Measurements from ENCODE around the gene HMGXB4.

The HMGXB4 gene, protein sequence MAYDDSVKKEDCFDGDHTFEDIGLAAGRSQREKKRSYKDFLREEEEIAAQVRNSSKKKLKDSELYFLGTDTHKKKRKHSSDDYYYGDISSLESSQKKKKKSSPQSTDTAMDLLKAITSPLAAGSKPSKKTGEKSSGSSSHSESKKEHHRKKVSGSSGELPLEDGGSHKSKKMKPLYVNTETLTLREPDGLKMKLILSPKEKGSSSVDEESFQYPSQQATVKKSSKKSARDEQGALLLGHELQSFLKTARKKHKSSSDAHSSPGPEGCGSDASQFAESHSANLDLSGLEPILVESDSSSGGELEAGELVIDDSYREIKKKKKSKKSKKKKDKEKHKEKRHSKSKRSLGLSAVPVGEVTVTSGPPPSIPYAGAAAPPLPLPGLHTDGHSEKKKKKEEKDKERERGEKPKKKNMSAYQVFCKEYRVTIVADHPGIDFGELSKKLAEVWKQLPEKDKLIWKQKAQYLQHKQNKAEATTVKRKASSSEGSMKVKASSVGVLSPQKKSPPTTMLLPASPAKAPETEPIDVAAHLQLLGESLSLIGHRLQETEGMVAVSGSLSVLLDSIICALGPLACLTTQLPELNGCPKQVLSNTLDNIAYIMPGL

DNA sequence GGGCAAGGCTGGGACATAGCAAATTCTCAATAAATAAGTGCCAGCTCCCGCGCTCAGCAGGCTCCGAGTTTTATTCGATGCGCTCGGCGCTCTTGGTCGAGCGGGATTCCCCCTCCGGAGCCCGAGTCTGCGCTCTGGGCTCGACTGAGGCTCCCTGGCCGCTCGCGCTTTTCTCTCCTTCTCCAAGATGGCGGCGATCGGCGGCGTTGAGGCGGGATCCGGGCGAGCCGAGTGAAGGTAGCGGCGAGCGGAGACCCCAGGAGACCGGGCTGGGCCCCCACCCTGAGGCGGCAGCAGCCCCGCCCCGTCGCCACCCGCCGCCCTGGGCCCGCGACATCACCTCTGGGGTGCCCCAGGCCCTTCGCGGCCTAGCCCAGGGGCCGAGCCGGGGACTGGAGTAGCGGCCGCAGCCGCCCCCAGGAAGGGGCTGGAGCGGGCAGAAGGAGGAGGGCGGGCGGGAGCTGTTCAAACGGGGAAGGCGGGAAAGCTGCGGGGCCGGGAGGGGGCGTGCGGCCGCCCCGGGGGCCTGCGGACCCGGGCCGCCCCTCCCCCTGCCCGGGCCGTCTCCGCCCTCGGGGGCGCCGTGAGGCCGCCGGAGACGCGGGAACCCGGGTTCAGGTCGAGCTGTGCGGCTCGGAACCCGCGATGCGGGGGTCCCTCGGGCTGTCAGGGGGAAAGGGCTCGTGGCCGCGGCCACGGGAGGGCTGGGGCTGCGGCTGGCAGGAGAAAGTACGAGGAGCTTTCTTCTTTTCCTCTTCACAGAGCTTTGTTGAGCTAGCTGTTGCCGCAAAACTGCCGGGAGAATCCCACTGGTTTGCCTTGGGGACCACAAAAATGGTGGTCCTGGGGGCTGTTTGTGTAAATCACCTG lies at the start of gene HMGXB4:
Gene HMGXB4, plus strand, starts transcription at position 173 of the 870 bp plus-strand sequence. CDS start 4,898 bp downstream, outside the sequence.
- H3K4me2 ChIP-seq (ENCODE audit: low read length): peak within 1 kb of the TSS; percentile 99
- H2AFZ ChIP-seq (ENCODE audit: low read length): peak within 1 kb of the TSS; percentile 73
- peaks cover 22% of the 10 kb centered on the region for H3K36me3 ChIP-seq (ENCODE audit: insufficient read depth, low read length)
- H3K79me2 ChIP-seq (ENCODE audit: insufficient read depth, low read length): peaks cover 30% of the 10 kb centered on the region
- H3K9me2 ChIP-seq (ENCODE audit: low read depth, low read length): no peaks in the 10 kb centered on the region
- no peak for TF ChIP-seq EZH2 (IDR thresholded peaks at IDR 0.05; ENCODE audit: borderline replicate concordance, low read length)
- TF ChIP-seq, protein P1, sequence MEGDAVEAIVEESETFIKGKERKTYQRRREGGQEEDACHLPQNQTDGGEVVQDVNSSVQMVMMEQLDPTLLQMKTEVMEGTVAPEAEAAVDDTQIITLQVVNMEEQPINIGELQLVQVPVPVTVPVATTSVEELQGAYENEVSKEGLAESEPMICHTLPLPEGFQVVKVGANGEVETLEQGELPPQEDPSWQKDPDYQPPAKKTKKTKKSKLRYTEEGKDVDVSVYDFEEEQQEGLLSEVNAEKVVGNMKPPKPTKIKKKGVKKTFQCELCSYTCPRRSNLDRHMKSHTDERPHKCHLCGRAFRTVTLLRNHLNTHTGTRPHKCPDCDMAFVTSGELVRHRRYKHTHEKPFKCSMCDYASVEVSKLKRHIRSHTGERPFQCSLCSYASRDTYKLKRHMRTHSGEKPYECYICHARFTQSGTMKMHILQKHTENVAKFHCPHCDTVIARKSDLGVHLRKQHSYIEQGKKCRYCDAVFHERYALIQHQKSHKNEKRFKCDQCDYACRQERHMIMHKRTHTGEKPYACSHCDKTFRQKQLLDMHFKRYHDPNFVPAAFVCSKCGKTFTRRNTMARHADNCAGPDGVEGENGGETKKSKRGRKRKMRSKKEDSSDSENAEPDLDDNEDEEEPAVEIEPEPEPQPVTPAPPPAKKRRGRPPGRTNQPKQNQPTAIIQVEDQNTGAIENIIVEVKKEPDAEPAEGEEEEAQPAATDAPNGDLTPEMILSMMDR (IDR thresholded peaks at IDR 0.05; ENCODE audit: low read length): peak; percentile 27; the same call in 1 of the 2 replicates
- peak within 1 kb of the TSS; percentile 95 for H3K4me3 ChIP-seq (ENCODE audit: low read depth, low read length, poor library complexity, severe bottlenecking)
- peaks cover 25% of the 10 kb centered on the region for H3K4me1 ChIP-seq (ENCODE audit: insufficient read depth, low read length, severe bottlenecking)
- H3F3A ChIP-seq (ENCODE audit: insufficient read depth, low read length): no peaks in the 10 kb centered on the region
- no peaks in the 10 kb centered on the region for H4K20me1 ChIP-seq (ENCODE audit: insufficient read depth, low read length)
- peak within 1 kb of the TSS; percentile 99 for H3K9ac ChIP-seq (ENCODE audit: low read length)
- H3K27me3 ChIP-seq (ENCODE audit: insufficient read depth, low read length): no peaks in the 10 kb centered on the region
- peak within 1 kb of the TSS; percentile 17 for H3K27ac ChIP-seq (ENCODE audit: low read depth, low read length, poor library complexity, severe bottlenecking)
- no peaks in the 10 kb centered on the region for H3K9me3 ChIP-seq (ENCODE audit: low read length)

DNA sequence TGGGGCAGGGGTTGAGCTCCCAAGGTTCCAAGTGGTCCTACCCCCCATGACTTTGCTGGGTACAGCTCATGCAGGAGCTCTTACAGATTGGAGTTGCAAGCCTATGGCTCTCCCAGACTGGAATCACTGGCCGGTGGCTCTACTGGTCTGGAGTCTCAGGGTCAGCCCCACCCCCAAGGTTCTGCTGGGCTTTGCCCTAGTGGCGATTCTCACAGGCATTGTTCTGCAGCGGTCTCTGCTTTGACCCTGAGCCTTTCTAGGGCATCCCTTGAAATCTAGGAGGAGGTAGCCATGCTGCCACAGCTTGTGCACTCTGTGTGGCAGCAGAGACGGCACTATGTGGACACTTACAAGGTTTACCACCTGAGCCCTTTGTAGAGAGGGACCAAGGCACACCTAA lies 49.3 kb upstream of the HMGXB4 start:
- H3K4me2 ChIP-seq (ENCODE audit: low read length): no peak overlapping the region
- H3K79me2 ChIP-seq (ENCODE audit: insufficient read depth, low read length): peaks cover 12% of the 10 kb centered on the region; the same call in 1 of the 2 replicates
- no peaks in the 10 kb centered on the region for H3K9me2 ChIP-seq (ENCODE audit: low read depth, low read length)
- H2AFZ ChIP-seq (ENCODE audit: low read length): no peak overlapping the region
- TF ChIP-seq EZH2 (IDR thresholded peaks at IDR 0.05; ENCODE audit: borderline replicate concordance, low read length): no peak
- TF ChIP-seq, protein P1 (IDR thresholded peaks at IDR 0.05; ENCODE audit: low read length): no peak
- H3K9me3 ChIP-seq (ENCODE audit: low read length): no peaks in the 10 kb centered on the region
- H4K20me1 ChIP-seq (ENCODE audit: insufficient read depth, low read length): no peaks in the 10 kb centered on the region
- no peak overlapping the region for H3K9ac ChIP-seq (ENCODE audit: low read length)
- H3K36me3 ChIP-seq (ENCODE audit: insufficient read depth, low read length): peaks cover 79% of the 10 kb centered on the region
- H3K27me3 ChIP-seq (ENCODE audit: insufficient read depth, low read length): no peaks in the 10 kb centered on the region
- H3K4me3 ChIP-seq (ENCODE audit: low read depth, low read length, poor library complexity, severe bottlenecking): no peak overlapping the region
- H3K27ac ChIP-seq (ENCODE audit: low read depth, low read length, poor library complexity, severe bottlenecking): no peak overlapping the region
- no peaks in the 10 kb centered on the region for H3K4me1 ChIP-seq (ENCODE audit: insufficient read depth, low read length, severe bottlenecking)
- no peaks in the 10 kb centered on the region for H3F3A ChIP-seq (ENCODE audit: insufficient read depth, low read length)

DNA sequence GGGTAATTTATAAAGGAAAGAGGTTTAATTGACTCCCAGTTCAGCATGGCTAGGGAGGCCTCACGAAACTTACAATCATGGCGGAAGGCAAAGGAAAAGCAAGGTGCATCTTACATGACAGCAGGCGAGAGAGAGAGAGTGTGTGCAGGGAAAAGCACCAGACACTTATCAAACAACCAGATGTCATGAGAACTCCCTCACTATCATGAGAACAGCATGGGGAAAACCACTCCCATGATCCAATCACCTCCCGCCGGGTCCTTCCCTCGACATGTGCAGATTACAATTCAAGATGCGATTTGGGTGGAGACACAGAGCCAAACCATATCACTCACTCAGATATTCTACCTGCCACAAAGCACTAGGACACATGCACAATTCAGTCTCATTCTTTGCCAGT lies 48.1 kb upstream of the HMGXB4 start:
- Histone ChIP-seq H3K9me2 (ENCODE audit: low read depth, low read length) (no peaks in the 10 kb centered on the region), H3K4me1 (ENCODE audit: insufficient read depth, low read length, severe bottlenecking) (no peaks in the 10 kb centered on the region), H3K36me3 (ENCODE audit: insufficient read depth, low read length) (peaks cover 81% of the 10 kb centered on the region), H3K4me2 (ENCODE audit: low read length) (no peak overlapping the region), H3K9ac (ENCODE audit: low read length) (no peak overlapping the region), H3K4me3 (ENCODE audit: low read depth, low read length, poor library complexity, severe bottlenecking) (no peak overlapping the region), H4K20me1 (ENCODE audit: insufficient read depth, low read length) (no peaks in the 10 kb centered on the region), H2AFZ (ENCODE audit: low read length) (no peak overlapping the region), H3K27ac (ENCODE audit: low read depth, low read length, poor library complexity, severe bottlenecking) (no peak overlapping the region), H3K27me3 (ENCODE audit: insufficient read depth, low read length) (no peaks in the 10 kb centered on the region), H3F3A (ENCODE audit: insufficient read depth, low read length) (no peaks in the 10 kb centered on the region), H3K9me3 (ENCODE audit: low read length) (no peaks in the 10 kb centered on the region), H3K79me2 (ENCODE audit: insufficient read depth, low read length) (peaks cover 12% of the 10 kb centered on the region; the same call in 1 of the 2 replicates)
- TF ChIP-seq, protein P1 (IDR thresholded peaks at IDR 0.05; ENCODE audit: low read length): no peak
- no peak for TF ChIP-seq EZH2 (IDR thresholded peaks at IDR 0.05; ENCODE audit: borderline replicate concordance, low read length)

Measured in OCI-LY1 (cell line).